H1 (cell line): ENCODE results near the gene CYP4B1. TPM values are rescaled to one million over a fixed set of nuclear protein-coding genes. Genes with fewer than 3 reads are reported as not detected.
"Not testable (repeated sequence)": the region's sequence is repeated elsewhere in the genome, so short reads cannot be mapped to it uniquely, and the experiment has no call there.

ENCODE experiments used
- CTCF ChIA-PET: fragments of 300-600 bp; sonication (Branson Sonifier 250); formaldehyde crosslinking; loops from one replicate; lab custom pipeline; 2021; ENCODE audit not compliant: partially characterized antibody; lab: Charles Lee
- POLR2A ChIA-PET: fragments of 300-600 bp; sonication (Branson Sonifier 250); formaldehyde crosslinking; loops from one replicate; lab custom pipeline; 2021; ENCODE audit warnings: inconsistent platforms; ENCODE audit not compliant: partially characterized antibody; lab: Charles Lee
- DNase-seq, 2 experiments: peaks; one replicate each; pipeline versions ENCODE4 v3.0.0 to v3.0.0-alpha.2; 2010 to 2022; ENCODE audit warnings: low spot score in 2 of 2, low read depth in 1 of 2, mixed read lengths in 1 of 2
- FAIRE-seq: peaks from 2 replicates; lab custom pipeline; 2011; peaks lifted over from hg19 to GRCh38; lab: Jason Lieb, UNC
- H2AFZ ChIP-seq: 2 replicates; pipeline ENCODE4 v1.8.1; 2012; ENCODE audit warnings: low read length, inconsistent platforms
- H2AK5ac ChIP-seq: 2 replicates; pipeline ENCODE4 v1.6.1; 2013; ENCODE audit warnings: low read depth, low read length
- H2BK120ac ChIP-seq: replicated peaks from 2 replicates; pipeline ENCODE3; 2013; ENCODE audit warnings: low read depth, low read length, inconsistent platforms
- H2BK12ac ChIP-seq: 2 replicates; pipeline ENCODE4 v1.6.1; 2013; ENCODE audit warnings: low read depth, low read length
- H2BK15ac ChIP-seq: 2 replicates; pipeline ENCODE4 v1.6.1; 2013; ENCODE audit warnings: low read length
- H2BK20ac ChIP-seq: 2 replicates; pipeline ENCODE4 v1.6.1; 2013; ENCODE audit warnings: low read length
- H2BK5ac ChIP-seq: 2 replicates; pipeline ENCODE4 v1.6.1; 2013; ENCODE audit warnings: low read depth, low read length
- H3K14ac ChIP-seq: 2 replicates; pipeline ENCODE4 v1.6.1; 2013; ENCODE audit warnings: inconsistent platforms; ENCODE audit not compliant: insufficient read length
- H3K18ac ChIP-seq: 2 replicates; pipeline ENCODE4 v1.6.1; 2013; ENCODE audit warnings: low read length; ENCODE audit errors: extremely low read depth
- H3K23ac ChIP-seq: 2 replicates; pipeline ENCODE4 v1.6.1; 2013; ENCODE audit warnings: inconsistent platforms; ENCODE audit not compliant: insufficient read length
- H3K23me2 ChIP-seq: 2 replicates; pipeline ENCODE4 v1.6.1; 2013; ENCODE audit warnings: low read depth, low read length
- H3K27ac ChIP-seq: 2 replicates; pipeline ENCODE4 v1.6.1; 2011; ENCODE audit warnings: low read depth, low read length, inconsistent platforms
- H3K27me3 ChIP-seq, 4 experiments: replicated peaks in 1 of 4; 1 replicate in 1 of 4; 2 replicates in 3 of 4; pipeline versions ENCODE4 v1.6.1 to v1.8.1; 2011 to 2013; ENCODE audit warnings: low read length in 3 of 4, mild to moderate bottlenecking in 3 of 4, inconsistent platforms in 2 of 4, mixed read lengths in 2 of 4, moderate library complexity in 1 of 4; ENCODE audit not compliant: control insufficient read depth in 3 of 4, insufficient read depth in 3 of 4; ENCODE audit errors: extremely low read depth in 1 of 4
- H3K36me3 ChIP-seq, 4 experiments: 2 replicates each; pipeline versions ENCODE4 v1.6.1 to v1.8.1; 2011 to 2013; ENCODE audit warnings: mild to moderate bottlenecking in 4 of 4, low read length in 3 of 4, moderate library complexity in 2 of 4, control low read depth in 1 of 4, inconsistent platforms in 1 of 4; ENCODE audit not compliant: insufficient read depth in 4 of 4, control insufficient read depth in 2 of 4
- H3K4ac ChIP-seq: replicated peaks from 2 replicates; pipeline ENCODE3; 2013; ENCODE audit warnings: low read length, low read depth, mixed read lengths, inconsistent platforms; ENCODE audit not compliant: insufficient read length
- H3K4me1 ChIP-seq, 4 experiments: replicated peaks in 1 of 4; 1 replicate in 1 of 4; 2 replicates in 3 of 4; pipeline versions ENCODE4 v1.6.1 to v1.8.1; 2011 to 2013; ENCODE audit warnings: low read length in 3 of 4, inconsistent platforms in 2 of 4, mixed read lengths in 1 of 4; ENCODE audit not compliant: insufficient read depth in 4 of 4, control insufficient read depth in 3 of 4
- H3K4me2 ChIP-seq, 2 experiments: 2 replicates each; pipeline versions ENCODE4 v1.6.1 to v1.8.1; 2011 to 2013; ENCODE audit warnings: low read depth in 2 of 2, low read length in 2 of 2, control low read depth in 1 of 2, inconsistent platforms in 1 of 2, mild to moderate bottlenecking in 1 of 2; ENCODE audit not compliant: insufficient read depth in 1 of 2
- H3K4me3 ChIP-seq, 4 experiments: fragments of 200-600, 300-600 bp in 1 of 4; sonication (generic), shearing (Covaris generic), sonication (Bioruptor Twin) in 1 of 4; 2 replicates each; pipeline versions ENCODE4 v1.5.1 to v1.8.1; 2011 to 2016; ENCODE audit warnings: low read length in 4 of 4, low read depth in 3 of 4, control low read depth in 2 of 4, inconsistent platforms in 2 of 4, mild to moderate bottlenecking in 2 of 4, mixed read lengths in 1 of 4, moderate library complexity in 1 of 4; ENCODE audit not compliant: insufficient read depth in 2 of 4; ENCODE audit errors: extremely low read depth in 1 of 4
- H3K56ac ChIP-seq: replicated peaks from 2 replicates; pipeline ENCODE3; 2013; ENCODE audit warnings: low read depth, mild to moderate bottlenecking, mixed read lengths, low read length, inconsistent platforms; ENCODE audit not compliant: insufficient read length
- H3K79me1 ChIP-seq: 2 replicates; pipeline ENCODE4 v1.6.1; 2013; ENCODE audit warnings: low read depth, low read length, control low read depth
- H3K79me2 ChIP-seq, 2 experiments: 2 replicates each; pipeline versions ENCODE4 v1.6.1 to v1.8.1; 2012 to 2013; ENCODE audit warnings: low read length in 2 of 2, mild to moderate bottlenecking in 2 of 2, inconsistent platforms in 1 of 2; ENCODE audit not compliant: insufficient read depth in 2 of 2, control insufficient read depth in 1 of 2
- H3K9ac ChIP-seq, 4 experiments: replicated peaks in 1 of 4; 1 replicate in 1 of 4; 2 replicates in 3 of 4; pipeline versions ENCODE4 v1.6.1 to v1.8.1; 2011 to 2013; ENCODE audit warnings: low read depth in 3 of 4, low read length in 3 of 4, control low read depth in 2 of 4, mild to moderate bottlenecking in 2 of 4, moderate library complexity in 2 of 4, inconsistent platforms in 1 of 4; ENCODE audit errors: extremely low read depth in 1 of 4
- H3K9me3 ChIP-seq, 2 experiments: 2 replicates each; pipeline versions ENCODE4 v1.6.1 to v1.8.1; 2012 to 2013; ENCODE audit warnings: mild to moderate bottlenecking in 2 of 2, moderate library complexity in 2 of 2, control low read depth in 1 of 2, inconsistent platforms in 1 of 2, low read depth in 1 of 2, low read length in 1 of 2, mixed read lengths in 1 of 2; ENCODE audit not compliant: insufficient read depth in 2 of 2
- H4K20me1 ChIP-seq, 2 experiments: replicated peaks in 1 of 2; 2 replicates each; pipeline versions ENCODE3 to v1.8.1; 2011 to 2013; ENCODE audit warnings: inconsistent platforms in 2 of 2, low read length in 2 of 2, mild to moderate bottlenecking in 1 of 2; ENCODE audit not compliant: insufficient read depth in 2 of 2, control insufficient read depth in 1 of 2
- H4K5ac ChIP-seq: 2 replicates; pipeline ENCODE4 v1.6.1; 2013; ENCODE audit warnings: low read length, low read depth, mixed read lengths, inconsistent platforms; ENCODE audit not compliant: insufficient read length
- H4K8ac ChIP-seq: 2 replicates; pipeline ENCODE4 v1.8.0; 2013; ENCODE audit warnings: mild to moderate bottlenecking, moderate library complexity, low read length, inconsistent platforms; ENCODE audit not compliant: insufficient read depth; ENCODE audit errors: extremely low read depth
- H4K91ac ChIP-seq: replicated peaks from 2 replicates; pipeline ENCODE3; 2013; ENCODE audit warnings: low read length, mixed read lengths, inconsistent platforms; ENCODE audit not compliant: insufficient read length
- WGBS, 2 experiments: shearing (Covaris generic) in 1 of 2; methylation state at CpG; one replicate each; pipeline versions ENCODE4 v1.1.6 to v1.1.7; 2013 to 2015; ENCODE audit warnings: low lambda C conversion rate in 2 of 2, mixed read lengths in 2 of 2, inconsistent platforms in 1 of 2, low coverage in 1 of 2, missing lambda C conversion rate in 1 of 2; ENCODE audit not compliant: insufficient replicate concordance in 2 of 2, insufficient coverage in 1 of 2, insufficient read length in 1 of 2; ENCODE audit errors: extremely low coverage in 1 of 2, missing lambda C conversion rate in 1 of 2; 5-methylcytosine and 5-hydroxymethylcytosine counted together
- polyA plus RNA-seq, 7 experiments: library from polyadenylated mRNA; depleted of rRNA in 3 of 7; stranded (reverse) in 5 of 7; unstranded in 2 of 7; fragments of >200 nt in 5 of 7; fragments of 200-250 nt in 2 of 7; gene quantifications; 1 replicate in 5 of 7; 2 replicates in 1 of 7; 4 replicates in 1 of 7; pipeline versions ENCODE4 v1.2.1 to v1.2.3, GENCODE V29; 2011 to 2013; ENCODE audit warnings: missing spikeins in 2 of 7, mixed read lengths in 2 of 7
- total RNA-seq: library from RNA; stranded (reverse); fragmentation: NEBNext Ultra II Directional; extraction: Animal tissue kit (Norgen Biotek cat#: 25700); gene quantifications from 2 replicates; pipeline ENCODE4 v1.2.1, GENCODE V29; 2021

The CYP4B1 gene
- total and polyA plus RNA-seq, 2 of the 8 experiments (the other 6 are each of a cell fraction or from before 2014, with no cell fraction given): 0.23 TPM; not detected in 1

GRCh38 chr1:46826892-46827291 lies 28.0 kb downstream of the CYP4B1 start:
- H3K9me3 ChIP-seq, DNase-seq, H3K9ac ChIP-seq, H3K4me3 ChIP-seq, H3K4me1 ChIP-seq, H3K23me2 ChIP-seq, H2BK15ac ChIP-seq, H3K36me3 ChIP-seq, H4K20me1 ChIP-seq, POLR2A ChIA-PET, H3K27ac ChIP-seq, H3K18ac ChIP-seq, H2BK120ac ChIP-seq, H3K27me3 ChIP-seq, CTCF ChIA-PET, H3K14ac ChIP-seq, H4K5ac ChIP-seq, H4K8ac ChIP-seq, H3K23ac ChIP-seq, H3K79me2 ChIP-seq, H2BK12ac ChIP-seq, H2AK5ac ChIP-seq, H3K4ac ChIP-seq, H3K4me2 ChIP-seq, H2BK5ac ChIP-seq, H4K91ac ChIP-seq, H3K56ac ChIP-seq, H2BK20ac ChIP-seq, H3K79me1 ChIP-seq, FAIRE-seq, H2AFZ ChIP-seq: not testable (repeated sequence)
- WGBS, 2 experiments: 88% methylated on average over 2 of the region's 2 CpGs; no CpG with 5 or more reads in 1 of the 2 experiments
